ENCODE data around the gene TCFL5.

TCFL5 gene

DNA sequence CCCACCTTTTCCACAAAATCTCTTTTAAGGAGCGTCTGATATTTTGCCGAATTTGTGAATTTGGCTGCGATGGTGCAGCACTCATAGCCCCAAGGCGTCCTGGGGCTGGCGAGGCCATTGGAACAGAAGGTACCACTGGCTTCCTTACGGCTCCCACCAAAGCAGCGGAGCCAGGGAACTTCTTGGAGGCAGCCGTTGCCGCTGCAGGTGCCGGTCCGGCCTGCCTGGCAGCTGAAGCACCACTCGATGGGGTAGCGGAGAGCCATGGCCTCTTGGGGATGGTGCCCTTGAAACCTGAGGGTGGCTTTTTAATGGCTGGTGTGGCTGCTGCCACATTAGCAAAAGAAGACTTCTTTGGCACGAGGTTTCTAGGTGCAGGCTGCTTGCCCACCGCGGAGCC is 34.9 kb upstream of the TCFL5 start:
- no peak for DNase-seq (ENCODE audit: low read depth in 3 of 3)

DNA sequence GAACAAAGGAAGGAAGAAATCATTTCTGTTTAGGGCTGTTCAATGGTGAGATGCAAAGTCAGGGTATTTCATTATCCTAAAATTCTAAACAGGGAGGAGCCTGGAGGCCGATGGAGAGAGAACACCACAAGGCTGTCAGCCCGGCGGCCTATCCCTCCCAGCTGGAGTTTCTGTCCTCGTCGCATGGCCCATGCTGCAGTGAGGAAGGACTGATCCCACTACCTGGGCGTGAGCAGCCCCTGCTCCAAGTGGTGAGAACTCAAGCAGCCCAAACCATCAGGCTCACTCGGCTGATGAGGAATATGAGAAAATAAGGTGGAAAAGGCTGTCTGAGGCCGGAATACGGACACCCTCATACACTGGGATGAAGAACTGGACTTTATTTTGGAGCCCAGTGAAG is 33.9 kb upstream of the TCFL5 start:
- DNase-seq (ENCODE audit: low read depth in 3 of 3): no peak

DNA sequence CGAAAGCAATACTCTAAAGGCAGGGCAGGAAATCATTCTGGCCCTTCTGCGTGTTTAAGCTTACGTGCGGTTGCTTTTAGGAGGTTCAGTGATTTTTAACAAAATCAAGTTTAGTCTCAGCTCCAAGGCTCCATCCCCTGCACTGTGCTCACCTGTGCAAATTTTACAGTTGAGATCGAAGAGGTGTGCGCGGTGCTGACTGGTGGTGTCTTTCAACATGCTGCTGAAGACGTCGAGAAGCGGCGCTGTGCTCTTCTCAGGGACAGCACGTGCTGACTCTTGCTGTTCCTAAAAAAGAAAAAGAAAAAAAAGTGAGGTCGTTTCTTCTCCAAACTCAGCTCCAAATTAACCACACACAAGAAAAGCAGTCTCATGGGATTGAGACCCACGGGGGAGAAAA is 32.6 kb upstream of the TCFL5 start:
- no peak for DNase-seq (ENCODE audit: low read depth in 3 of 3)

DNA sequence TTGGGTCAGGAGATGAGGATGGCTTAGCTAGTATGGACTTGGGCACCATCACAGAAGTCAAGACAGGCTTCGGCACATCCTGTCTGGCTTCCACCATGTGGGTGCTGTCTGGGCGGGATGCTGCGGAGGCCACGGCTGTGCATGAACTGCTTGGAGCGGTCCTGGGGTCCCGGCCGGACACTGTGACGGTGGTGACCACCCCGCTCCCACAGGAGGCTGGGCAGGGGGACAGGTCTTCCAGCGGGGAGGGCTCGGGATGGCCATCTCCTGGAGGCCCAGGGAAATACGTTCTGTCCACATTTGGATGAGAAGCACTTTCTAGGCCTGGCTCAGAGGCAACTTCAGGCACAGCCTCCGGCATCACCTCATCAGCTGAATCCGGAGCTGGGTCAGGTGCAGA is 32.1 kb upstream of the TCFL5 start:
- no peak for DNase-seq (ENCODE audit: low read depth in 3 of 3)

DNA sequence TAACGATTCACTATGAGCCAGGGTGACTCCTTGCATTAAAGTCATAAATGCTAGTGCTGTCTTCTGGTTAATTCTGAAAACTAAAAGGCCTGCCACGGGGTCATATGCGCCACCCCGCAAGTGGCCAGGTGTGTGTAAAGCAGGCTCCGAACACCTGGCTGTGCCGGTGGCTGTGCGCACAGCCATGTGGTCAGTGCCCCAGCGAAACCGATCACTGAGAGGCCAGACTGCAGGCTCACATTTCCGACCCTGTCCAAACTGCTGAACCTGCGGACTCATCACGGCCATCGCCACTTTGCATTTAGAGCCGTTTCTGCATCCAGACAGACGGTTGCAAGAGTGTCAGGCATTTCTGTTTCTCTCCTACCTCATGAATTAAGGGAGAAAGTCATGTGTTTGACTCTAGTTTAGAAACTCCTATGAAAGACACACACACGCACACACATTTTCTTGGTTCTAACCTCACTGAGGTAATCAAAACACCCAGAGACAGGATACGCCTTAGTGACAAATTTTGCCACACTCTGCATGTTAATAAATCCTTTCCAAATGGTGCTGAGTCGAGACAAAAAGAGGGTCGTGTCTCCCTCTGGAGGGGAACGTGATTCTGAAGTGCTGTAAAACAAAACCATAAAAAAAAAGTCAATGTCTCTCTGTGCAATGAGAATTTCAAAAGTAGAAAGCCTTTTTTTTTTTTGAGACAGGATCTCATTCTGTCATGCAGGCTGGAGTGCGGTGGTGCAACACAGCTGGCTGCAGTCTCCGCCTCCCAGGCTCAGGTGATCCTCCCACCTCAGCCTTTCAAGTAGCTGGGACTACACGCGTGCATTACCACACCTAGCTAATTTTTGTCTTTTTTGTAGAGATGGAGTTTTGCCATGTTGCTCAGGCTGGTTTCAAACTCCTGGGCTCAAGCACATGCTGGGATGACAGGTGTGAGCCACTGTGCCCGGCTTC is 31.0 kb upstream of the TCFL5 start:
- DNase-seq (ENCODE audit: low read depth in 3 of 3): no peak

DNA sequence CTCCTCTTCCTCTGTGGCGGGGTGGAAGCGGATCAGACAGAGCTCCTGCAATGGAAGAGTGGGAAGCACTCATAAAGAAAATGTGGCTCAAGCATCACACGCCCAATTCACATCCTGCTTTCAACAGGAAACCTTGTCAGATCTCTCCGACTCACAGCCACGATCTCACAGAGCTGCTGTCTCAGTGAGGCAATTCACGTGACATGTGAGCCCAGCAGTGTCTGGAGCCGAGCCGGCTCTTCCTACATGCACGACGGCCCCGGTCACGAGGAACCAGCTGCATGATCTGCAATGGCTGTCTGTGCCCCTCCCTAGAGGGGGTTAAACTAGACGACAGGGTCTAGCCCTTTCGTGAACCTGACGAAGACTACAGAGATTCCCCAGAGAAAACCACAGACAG is 29.5 kb upstream of the TCFL5 start:
- DNase-seq (ENCODE audit: low read depth in 3 of 3): no peak

DNA sequence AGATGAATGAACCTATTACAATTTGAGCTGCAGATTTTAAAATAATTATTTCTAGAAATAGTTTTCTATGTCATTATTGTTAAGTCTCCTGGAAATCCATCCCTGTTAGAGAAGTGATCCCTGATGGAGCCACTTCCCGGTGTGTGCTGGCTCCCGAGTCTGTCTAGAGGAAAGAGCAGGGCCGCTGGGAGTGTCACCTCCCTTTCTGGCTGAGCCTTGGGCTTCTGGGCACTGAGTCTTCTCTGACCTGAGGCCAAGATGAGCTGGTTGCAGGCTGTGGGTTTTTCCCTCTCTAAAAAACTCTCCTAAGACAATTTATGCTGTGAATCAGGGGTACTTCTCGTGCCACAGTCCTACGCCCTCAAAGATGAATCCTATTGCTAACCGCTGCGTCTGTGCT is 28.8 kb upstream of the TCFL5 start:
- DNase-seq (ENCODE audit: low read depth in 3 of 3): no peak

DNA sequence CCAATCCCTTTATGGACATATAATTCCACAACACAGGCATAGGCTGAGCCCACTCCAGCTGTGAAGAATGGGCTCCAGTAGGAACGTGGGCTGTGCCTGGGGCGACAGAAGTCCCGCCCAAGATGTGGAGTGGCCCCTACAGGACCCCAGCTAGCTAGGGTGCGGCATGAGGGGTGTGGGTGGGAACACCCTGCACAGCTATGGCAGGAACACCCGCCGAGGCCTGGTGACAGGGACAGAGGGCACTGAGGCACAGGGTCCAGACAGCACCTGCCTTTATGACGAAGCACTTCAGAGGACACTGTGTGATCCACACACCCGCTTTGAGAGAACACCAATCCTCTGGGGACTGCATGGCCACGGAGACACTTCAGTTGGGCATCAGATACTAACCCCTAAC is 28.2 kb upstream of the TCFL5 start:
- DNase-seq (ENCODE audit: low read depth in 3 of 3): no peak

DNA sequence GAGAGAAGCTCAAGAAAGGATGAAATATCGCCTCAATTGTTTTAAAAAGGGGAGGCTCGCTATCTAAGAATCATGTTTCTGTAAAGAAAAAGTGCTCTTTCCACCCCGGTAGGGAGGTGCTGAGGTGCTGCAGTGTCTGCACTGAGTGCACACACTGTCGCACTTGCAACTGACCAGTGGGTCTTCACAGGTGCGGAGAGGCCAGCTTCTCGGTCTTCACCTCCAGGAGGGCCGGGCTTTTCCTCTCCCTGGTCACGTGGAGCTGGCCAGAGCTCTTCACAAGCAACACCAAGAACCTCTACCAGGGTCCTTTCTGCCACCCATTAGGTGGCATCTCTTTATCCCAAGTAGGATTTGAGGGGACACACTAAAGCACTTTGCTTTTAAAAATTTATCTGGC is 27.8 kb upstream of the TCFL5 start:
- DNase-seq (ENCODE audit: low read depth in 3 of 3): no peak

DNA sequence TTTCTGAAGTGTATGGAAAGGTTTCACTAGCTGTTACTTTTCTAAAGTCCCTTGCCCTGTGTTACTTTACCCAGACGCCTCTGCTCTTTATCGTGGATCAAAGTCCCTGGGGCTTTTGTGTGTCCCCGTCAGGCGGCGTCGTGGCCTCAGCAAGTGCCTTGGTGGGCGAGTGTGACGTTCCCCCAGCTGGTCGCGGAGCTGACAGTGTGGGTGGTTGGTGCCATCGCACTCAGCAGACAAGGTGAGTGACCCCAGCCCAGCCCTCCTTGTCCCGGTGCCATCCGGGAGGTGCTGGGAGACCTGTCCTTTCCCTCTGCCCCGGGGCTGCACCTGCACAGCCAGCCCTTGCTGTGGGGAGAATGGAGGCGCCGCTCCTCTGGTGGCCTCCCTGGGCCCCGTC is 27.3 kb upstream of the TCFL5 start:
- no peak for DNase-seq (ENCODE audit: low read depth in 3 of 3)

DNA sequence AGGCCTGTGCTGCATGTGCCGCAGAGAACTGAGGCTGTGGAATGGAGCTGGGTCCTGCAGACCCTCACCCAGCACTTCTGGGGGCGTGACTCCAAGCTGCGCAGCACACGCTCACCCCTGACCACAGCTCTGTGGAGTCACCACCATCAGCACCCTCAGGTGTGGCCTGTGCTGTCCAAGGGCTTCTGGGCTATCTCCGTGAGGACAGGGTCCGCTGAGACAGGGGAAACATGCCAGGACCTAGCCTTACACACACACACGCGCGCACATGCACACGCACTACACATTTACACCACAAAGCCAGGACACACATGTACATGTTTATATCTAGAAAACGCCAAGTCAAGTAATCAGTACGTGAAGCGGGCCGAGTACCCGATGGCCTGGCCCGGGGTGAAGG is 26.8 kb upstream of the TCFL5 start:
- no peak for DNase-seq (ENCODE audit: low read depth in 3 of 3)

DNA sequence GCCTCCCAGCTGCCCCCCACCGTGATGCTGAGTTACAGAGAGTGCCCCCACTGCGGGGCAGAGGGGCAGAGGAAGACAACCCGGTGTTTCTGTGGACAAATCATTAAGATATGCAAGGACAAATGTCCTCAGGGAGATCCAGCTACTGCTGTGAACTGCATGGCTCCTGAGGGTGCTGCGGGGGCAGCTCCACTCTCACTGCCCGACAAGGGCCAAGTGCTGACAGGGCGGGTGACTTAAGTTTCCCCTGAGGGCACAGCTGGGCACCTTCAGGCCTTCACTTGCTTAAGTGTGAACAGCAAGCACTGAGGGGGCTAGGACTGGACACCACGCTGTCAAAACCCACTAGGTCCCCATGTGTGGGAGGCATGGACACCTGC is 26.2 kb upstream of the TCFL5 start:
- DNase-seq (ENCODE audit: low read depth in 3 of 3): no peak

DNA sequence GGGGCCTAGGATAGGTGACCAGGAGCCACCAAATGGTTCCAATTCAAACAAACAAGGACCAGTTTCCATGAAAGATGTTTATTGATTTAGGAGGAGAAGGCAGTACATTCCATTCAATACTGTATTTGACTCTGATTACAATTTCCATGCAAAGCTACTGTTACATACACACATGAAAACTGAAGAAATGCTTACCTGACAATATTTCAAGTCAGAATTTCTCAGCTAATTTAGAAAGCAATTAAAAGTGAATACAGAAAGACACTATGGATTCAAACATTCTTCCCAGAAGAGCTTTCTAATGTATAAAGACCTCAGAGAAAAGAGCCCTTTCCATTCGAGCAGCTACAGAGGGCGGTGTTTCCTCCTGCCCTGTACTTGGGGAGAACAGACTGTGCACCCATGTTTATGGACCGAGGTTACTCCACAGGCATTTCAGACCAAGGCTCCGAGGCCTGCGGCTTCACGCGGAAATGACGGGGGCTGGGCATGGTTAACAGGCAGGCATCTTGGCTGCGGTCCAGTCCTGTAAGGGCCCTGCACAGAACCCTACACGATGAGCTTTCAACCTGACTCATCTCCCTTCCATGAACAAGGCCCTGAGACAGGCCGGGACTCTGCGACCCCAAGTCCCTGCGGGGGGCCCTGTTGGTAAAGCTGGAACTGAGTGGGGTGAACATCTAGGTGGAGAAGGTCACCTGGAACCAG is 25.7 kb upstream of the TCFL5 start:
- DNase-seq (ENCODE audit: low read depth in 3 of 3): no peak

DNA sequence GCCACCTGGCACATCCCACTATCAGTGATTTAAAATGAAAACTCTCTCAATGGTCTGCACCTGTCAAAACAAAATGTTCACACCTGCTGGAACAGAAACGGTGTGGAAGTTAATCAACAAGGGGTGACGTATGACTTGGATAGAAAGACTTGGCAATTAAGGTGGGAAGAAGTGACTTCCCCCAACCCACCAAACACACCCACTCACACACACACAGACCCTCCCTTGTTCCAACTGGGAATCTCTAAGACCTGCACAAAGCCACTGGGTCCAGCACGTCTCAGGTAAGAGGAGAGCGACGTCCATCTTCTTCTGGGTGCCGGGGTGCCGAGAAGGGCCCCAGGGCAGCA is 25.1 kb upstream of the TCFL5 start:
- no peak for DNase-seq (ENCODE audit: low read depth in 3 of 3)

DNA sequence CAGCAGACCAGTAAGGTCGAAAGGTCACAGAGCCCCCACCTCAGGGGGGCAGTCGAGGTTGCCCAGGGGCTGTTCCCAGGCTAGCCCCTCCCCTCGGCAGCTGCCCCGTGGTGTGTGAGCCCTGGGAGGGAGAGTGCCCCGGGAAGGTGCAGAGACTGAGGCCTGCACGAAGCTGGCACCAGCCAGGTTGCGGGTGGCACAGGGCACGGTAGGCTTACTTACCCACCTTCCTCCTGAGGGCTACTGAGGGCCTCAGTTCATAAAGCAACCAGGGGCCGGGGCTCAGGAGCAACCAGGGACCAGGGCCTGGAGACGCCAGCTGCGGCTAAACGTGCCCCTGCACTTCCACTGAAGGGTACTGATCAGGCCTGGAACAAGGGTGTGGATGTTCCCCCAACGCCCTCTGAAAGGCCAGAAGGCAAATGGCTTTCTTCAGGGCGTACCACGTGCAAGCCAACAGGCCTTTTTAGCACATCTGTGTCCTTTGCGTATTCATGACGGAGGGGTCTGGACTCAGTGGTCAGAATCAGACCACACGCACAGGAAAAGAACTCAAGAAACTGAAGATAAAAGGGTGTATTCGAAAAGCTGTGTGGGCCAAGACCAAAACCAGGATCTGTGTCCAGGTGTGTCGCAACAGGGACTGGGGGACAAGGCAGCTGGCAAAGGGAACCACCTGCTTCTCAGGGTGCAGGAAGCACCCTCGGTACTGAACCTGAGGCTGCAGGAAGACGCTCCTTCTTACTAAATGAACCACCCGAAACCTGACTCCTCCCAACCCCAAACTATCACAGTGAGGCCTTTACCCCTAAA is 24.5 kb upstream of the TCFL5 start:
- DNase-seq (ENCODE audit: low read depth in 3 of 3): no peak

DNA sequence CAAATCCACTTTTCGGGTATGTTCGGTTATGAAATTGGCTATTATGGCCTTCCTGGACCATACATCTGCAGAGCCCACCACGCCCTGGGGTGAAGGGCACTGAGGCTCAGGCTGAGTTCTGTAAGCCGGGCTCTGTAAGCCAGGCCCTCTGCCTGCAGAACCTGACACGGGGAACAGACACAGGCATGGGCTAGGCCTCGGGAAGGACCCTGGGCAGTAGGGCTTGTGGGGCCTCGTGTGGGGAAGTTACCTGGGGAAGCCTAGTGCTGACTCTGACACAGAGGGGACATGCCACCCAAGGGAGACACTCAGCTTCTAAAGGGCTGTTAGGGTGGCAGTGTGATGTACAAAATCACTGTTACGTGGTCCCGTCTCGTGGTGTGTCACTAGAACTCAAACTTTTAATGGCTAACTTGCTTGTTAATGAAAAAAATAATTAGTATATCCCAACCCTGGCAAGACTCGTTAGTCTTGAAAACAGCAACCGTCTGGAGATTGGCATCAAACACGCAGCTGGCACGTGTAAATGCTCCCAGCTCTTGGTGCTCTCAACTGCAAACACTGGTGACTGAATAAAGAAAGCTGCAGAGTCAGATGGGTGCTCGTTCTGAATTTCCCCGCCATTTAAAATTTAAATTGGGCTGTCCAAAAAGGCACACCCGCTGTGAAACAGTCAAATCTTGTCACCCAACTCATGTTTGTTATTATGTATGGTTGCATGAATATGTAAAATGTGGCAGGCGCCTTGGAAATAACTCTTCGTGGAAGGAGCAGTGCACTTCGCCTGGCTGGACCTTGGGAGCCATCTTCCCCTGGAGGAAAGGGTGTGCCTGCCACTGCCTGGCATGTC is 23.6 kb upstream of the TCFL5 start:
- DNase-seq (ENCODE audit: low read depth in 3 of 3): no peak

DNA sequence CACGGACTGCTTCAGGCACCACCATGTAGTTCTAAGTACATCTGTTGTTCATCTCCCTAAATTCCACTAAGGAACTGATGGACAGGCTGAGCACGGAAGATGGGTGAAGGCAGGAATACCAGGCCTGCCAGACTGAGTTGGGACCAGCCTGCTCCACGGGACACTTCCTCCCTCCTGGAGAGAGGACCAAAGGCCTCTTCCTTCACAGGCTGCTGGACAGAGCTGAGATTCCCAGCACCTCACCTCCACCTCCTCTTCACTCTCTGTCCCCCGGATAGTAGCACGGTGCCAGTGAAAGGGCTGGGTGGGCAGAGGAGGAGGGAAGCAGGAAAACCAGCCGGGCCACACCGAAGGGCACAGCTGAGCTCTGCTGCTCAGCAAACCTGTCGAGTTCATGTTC is 22.9 kb upstream of the TCFL5 start:
- no peak for DNase-seq (ENCODE audit: low read depth in 3 of 3)

DNA sequence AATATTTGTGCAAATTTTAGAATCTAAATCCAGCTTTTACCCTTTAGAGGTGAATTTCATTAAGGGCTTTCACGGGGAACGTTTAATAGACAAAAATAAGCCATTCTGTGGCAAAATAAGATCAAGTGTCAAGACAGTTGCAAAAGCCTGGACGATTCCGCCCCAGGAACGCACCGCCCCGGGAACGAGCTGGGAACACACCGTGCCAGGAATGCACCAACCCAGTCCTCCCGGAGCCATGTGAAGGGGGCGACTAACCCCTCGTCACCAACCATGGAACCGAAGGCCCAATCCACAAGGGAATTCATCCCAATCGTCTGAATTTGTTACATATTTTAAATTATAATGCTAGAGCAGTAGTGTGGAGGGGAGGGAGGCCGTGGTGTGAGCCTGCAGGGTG is 20.8 kb upstream of the TCFL5 start:
- no peak for DNase-seq (ENCODE audit: low read depth in 3 of 3)

DNA sequence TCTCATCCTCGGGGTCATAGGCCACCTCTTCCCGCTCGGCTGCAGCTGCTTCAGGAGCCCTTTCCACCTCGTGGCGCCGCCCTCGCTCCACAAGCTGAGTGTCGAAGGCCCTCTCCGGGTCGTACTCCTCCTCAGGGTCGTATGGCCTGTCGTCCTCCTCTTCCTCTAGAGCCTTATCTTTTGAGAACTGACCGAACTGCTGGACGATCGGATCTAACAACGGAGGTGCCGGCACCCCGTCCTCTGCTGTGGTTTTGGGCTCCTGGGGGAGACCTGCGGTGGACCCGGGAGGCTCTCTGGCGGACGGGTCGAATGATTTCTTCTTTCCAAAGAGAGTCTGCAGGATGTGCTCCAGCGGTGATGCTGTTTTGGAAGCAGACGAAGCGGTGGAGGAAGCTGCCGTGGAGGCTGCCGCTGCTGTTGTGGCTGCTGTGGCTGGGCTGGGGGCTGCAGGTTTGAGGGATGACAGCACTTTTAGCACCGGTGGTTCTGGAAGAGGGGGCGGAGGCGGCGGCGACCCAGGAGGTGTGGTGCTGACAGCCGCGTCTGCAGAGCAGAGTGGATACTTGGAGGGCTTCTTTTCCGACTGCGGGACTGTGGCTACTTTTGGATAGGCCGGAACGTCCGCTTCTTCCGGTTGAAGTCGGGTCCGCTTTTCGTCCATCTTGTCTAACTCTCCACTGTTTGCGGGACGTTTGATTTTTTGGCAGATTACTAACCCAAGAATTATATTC is 20.2 kb upstream of the TCFL5 start:
- no peak for DNase-seq (ENCODE audit: low read depth in 3 of 3)

DNA sequence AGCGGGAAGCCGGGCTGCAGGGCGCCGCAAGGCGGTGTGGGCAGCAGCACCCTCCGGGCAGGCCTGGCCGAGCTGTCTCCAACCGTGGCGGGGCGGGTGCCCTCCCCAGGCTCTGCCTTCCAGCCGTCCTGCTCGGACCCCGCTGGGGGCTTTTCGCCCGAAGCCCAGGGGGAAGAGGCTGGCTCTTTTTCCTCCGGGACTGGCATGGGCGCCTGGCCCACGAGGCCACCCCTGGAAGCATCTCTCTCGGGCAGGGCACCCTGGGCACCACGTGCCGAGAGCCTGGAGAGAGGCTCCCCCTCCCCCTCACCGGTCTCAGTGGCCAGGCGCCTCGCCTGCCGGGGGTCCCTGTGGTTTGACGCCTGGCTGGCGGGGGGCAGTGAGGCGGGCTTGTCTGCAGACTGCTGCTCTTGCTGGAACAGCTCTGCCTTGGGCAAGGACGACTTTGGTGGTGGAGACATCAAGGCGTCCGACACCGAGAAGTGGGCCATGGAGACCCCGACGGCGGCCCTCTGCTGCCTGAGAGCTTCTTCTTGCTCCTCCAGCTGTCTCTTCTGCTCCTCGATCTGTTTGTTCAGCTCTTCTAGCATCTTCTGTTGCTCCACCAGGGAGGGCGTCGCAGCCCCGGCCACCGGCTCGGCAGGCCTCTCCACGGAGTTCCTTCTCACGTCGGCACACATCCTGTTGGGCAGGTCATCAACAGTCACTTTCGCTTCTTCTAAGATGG is 19.5 kb upstream of the TCFL5 start:
- DNase-seq (ENCODE audit: low read depth in 3 of 3): no peak

All from stimulated activated CD4-positive, alpha-beta T cell treated with anti-CD3 and anti-CD28 coated beads, TNF-alpha, amount 100 ng/mL, for 24 hours (primary cell).